ENCODE results near the gene HSPD1.

DNA sequence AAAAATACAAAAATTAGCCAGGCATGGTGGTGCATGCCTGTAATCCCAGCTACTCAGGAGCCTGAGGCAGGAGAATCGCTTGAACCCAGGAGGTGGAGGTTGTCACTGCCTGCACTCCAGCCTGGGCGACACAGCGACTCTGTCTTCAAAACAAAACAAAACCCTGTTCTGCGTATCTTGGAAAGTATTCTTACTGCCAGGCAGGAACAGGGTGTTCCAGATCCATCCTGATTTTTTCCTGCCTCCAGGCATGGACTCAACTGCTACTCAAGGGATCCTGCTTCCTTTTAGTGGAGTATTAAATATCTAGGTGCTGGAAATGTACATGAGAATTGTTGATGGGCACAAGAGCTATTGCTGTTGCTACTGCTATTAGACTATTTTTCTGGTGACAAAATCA, 12.3 kb downstream of the HSPD1 start:
- TF ChIP-seq, protein P1, sequence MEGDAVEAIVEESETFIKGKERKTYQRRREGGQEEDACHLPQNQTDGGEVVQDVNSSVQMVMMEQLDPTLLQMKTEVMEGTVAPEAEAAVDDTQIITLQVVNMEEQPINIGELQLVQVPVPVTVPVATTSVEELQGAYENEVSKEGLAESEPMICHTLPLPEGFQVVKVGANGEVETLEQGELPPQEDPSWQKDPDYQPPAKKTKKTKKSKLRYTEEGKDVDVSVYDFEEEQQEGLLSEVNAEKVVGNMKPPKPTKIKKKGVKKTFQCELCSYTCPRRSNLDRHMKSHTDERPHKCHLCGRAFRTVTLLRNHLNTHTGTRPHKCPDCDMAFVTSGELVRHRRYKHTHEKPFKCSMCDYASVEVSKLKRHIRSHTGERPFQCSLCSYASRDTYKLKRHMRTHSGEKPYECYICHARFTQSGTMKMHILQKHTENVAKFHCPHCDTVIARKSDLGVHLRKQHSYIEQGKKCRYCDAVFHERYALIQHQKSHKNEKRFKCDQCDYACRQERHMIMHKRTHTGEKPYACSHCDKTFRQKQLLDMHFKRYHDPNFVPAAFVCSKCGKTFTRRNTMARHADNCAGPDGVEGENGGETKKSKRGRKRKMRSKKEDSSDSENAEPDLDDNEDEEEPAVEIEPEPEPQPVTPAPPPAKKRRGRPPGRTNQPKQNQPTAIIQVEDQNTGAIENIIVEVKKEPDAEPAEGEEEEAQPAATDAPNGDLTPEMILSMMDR (IDR thresholded peaks at IDR 0.05): no peak
- TF ChIP-seq POLR2AphosphoS5 (IDR thresholded peaks at IDR 0.05): no peak
